Spleen (tissue), 7 donors: ENCODE data around the gene SLC16A10.

ENCODE experiments used
- CTCF ChIP-seq, 11 experiments: fragments of 200-600 bp in 7 of 11; fragments of 450-650 bp in 4 of 11; sonication (generic) in 4 of 11; IDR thresholded peaks in 8 of 11; conservative IDR thresholded peaks in 3 of 11; 1 replicate in 7 of 11; 2 replicates in 4 of 11; pipeline versions ENCODE4 v1.4.0 to v1.8.0; 2016 to 2021; ENCODE audit warnings: antibody characterized with exemption in 11 of 11, inconsistent platforms in 4 of 11, mild to moderate bottlenecking in 1 of 11
- POLR2A ChIP-seq, 3 donors: fragments of 450-650 bp; IDR thresholded peaks; one replicate each; pipeline ENCODE4 v1.5.1; 2017; ENCODE audit warnings: antibody characterized with exemption in 3 of 3, mild to moderate bottlenecking in 1 of 3
- POLR2AphosphoS5 ChIP-seq, 3 donors: sonication (generic); formaldehyde crosslinking; IDR thresholded peaks; one replicate each; pipeline ENCODE4 v1.5.1; 2017; ENCODE audit warnings: antibody characterized with exemption in 3 of 3
- donor health status: DM: no; HTN: no; CAD: no; lungs with moderate emphysema.
- donor health status: DM: no; HTN: no; CAD: no.
- donor health status: DM: no; HTN: no; CAD: no.

GRCh38 chr6:111278731-111279130 is 191.4 kb downstream of the SLC16A10 start:
- TF ChIP-seq CTCF (IDR thresholded peaks at IDR 0.05 in 8 of 11, conservative IDR thresholded peaks at IDR 0.05 in 3 of 11) (no peak), POLR2A (IDR thresholded peaks at IDR 0.05) (no peak), POLR2AphosphoS5 (IDR thresholded peaks at IDR 0.05) (no peak)
